H4 (cell line): Measurements from ENCODE around the gene TRPM3. TPM values are rescaled to one million over a fixed set of nuclear protein-coding genes. Genes with fewer than 3 reads are reported as not detected.
A peak's percentile ranks its signal among the peaks of the same experiment; 100 is the strongest.

Experiments
- DNase-seq: peaks from one replicate; pipeline ENCODE4 v3.0.0-alpha.2; 2015; ENCODE audit warnings: low spot score
- total RNA-seq: library from RNA; depleted of rRNA; stranded (reverse); fragments of >200 nt; shearing (Covaris generic); gene quantifications from 2 replicates; pipeline ENCODE4 v1.2.3, GENCODE V29; 2014

The TRPM3 gene
- total RNA-seq, 1 experiment from 2014 or later: 0.14 TPM

DNA sequence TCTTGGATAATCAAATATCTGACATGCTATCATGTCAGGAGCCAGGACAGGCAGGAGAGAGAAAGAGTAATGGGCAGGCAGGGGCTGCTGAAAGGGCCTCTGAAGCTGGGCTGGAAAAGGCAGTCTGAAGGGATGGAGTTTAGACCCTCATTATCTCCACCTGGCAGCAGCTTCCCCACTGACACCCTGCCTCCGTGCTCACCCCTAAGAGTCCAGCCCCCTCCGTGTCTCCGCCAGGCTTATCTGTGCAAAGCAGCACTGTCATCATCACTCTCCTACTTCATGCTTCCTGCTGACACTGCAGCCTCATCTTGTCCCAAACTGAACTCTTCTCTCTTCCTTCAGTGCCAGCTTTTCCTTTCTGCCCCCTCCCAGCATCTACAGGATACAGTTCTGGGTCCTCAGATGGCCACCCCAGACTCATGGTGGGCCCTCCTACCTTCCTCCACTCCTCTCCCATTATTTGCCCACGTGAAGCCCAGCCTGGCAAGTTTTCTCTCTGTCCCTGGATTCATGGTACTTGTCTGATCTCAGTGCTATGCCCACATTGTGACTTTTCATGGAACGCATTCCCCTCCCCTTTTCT lies 636.1 kb downstream of the TRPM3 start:
- no peak for DNase-seq

DNA sequence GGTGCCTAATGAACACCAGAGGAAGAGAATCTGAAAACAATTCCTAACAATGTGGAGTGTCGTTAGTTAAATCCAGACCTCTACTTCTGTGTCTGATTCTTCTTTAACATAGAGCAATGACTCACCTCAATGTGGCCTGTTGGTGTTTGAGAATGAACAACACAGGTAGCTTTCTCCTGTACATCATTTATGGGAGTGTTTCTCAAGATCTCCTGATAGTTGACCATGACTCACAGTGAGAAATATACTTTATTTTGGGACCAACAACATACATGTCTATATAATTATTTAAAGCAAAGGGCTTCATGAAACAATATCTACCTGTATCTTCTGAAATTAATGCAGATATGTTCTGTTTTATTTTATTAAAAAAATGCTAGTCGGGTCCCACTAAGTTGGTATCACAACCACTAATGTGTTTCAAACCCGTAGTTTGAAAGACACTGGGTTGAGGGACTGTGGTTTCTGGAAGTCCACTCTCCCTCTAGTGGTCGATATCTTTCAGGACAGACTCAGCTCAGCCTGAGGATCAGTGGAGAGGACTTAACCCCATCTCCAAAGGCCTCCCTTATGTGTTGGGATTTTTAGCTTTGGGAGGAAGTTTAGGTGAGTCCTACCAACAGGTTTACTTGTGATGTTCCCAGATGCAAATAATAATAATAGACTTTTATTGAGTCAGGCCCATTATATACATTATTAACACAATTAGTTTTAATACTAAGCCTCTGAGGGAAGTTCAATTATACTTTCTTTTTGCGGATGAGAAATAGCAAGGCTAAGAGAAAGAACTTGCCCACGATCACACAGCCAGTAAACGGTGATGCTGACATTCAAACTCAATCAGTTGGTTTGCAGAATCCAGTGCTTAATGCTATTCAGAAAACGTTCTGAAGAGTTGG lies 636.9 kb downstream of the TRPM3 start:
- peak; percentile 57 for DNase-seq

DNA sequence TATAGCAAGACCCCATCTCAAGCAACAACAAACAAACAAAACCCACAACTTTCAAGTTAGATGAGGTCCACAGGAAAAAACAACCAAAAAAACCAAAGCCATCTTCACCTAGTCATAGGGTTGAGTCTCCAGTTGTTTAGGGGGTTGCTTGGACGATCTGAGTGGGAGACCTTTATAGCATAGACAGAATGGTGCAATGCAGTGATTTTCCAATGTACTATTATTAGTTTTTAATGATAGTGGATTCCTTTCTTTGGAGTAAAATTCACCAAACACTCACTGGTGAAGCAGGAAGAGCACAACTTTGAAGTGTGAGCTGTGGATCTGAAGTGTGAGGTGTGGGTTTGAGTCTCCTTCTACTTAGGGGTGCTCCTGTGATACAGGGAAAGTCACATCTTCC lies 640.0 kb downstream of the TRPM3 start:
- no peak for DNase-seq

DNA sequence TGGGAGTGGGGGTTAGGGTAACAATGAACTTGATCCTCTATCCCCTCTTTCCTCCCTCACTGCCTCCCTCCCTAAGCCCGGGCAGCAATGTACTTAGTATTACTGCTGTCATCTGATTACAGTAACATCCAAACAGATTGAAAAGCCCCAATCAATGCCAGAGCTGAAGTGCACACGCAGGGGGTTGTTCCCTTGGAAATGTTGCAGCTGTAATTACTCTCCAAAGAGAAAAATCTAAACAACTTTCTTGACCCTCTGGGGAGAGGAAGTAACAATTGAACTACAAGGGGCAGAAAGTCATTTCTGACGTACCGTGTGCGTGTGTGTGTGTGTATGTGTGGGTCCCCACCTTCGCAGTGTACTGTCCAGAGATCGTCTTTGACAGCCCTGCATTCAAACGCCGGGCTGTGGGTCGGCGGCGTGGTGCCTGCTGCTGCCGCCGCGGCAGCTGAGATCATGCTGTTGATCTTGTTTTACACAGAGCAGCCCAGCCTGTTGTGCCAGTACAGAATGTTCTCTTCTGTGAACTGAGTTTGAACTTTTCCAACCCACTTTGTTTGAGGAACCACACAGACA lies 640.9 kb downstream of the TRPM3 start:
- no peak for DNase-seq

DNA sequence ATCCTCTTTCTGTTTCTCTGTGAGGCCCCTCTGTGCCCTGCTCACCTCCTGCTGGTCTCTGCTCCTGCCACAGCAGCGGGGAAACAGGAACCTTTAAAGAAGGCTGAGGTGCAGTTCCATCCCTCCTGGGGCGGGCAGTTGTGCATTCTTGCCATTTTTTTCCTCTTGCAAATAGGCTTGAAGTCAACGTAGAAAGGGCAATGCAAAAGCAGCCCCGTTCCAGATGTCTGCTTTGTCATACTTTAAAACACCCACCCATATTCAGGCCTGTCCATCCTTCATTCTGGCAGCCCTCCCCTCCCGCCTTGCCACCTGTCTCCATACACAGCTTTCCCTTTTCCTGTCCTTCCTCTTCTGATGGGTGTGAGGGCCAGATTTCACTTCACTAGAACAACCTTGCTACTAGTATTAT lies 641.5 kb downstream of the TRPM3 start:
- no peak for DNase-seq
